ENCODE data around the gene FGFR4. TPM values are rescaled to one million over a fixed set of nuclear protein-coding genes. Genes with fewer than 3 reads are reported as not detected.
A peak's percentile ranks its signal among the peaks of the same experiment; 100 is the strongest.

Gene FGFR4
- total RNA-seq, 3 donors from 2014 or later, result 0.98 to 3.5 (median 2.7) TPM

GRCh38 chr5:177070536-177071191 is 16.1 kb upstream of the FGFR4 start:
- no peaks in the 10 kb centered on the region for H3K27me3 Mint-ChIP-seq (ENCODE audit: low read depth)
- DNase-seq (no peak), ATAC-seq (no peak)
- H3K36me3 Mint-ChIP-seq (ENCODE audit: insufficient read depth), result peaks cover 3% of the 10 kb centered on the region
- no peaks in the 10 kb centered on the region for H3K9me3 Mint-ChIP-seq
- H3K4me1 Mint-ChIP-seq (ENCODE audit: low read depth), result peaks cover 4% of the 10 kb centered on the region
- H3K4me3 Mint-ChIP-seq, result no peak overlapping the region

GRCh38 chr5:177071666-177072385 is 14.9 kb upstream of the FGFR4 start:
- Mint-ChIP-seq H3K9me3 (no peaks in the 10 kb centered on the region), H3K4me3 (no peak overlapping the region), H3K4me1 (ENCODE audit: low read depth) (peaks cover 4% of the 10 kb centered on the region), H3K27me3 (ENCODE audit: low read depth) (no peaks in the 10 kb centered on the region), H3K36me3 (ENCODE audit: insufficient read depth) (peaks cover 5% of the 10 kb centered on the region)
- ATAC-seq (peak; percentile 80), DNase-seq (peak; percentile 68)

GRCh38 chr5:177077335-177077734 is 9.4 kb upstream of the FGFR4 start:
- H3K27me3 Mint-ChIP-seq (ENCODE audit: low read depth), result no peaks in the 10 kb centered on the region
- DNase-seq (no peak), ATAC-seq (no peak)
- peaks cover 1% of the 10 kb centered on the region for H3K36me3 Mint-ChIP-seq (ENCODE audit: insufficient read depth)
- no peak overlapping the region for H3K4me3 Mint-ChIP-seq
- no peaks in the 10 kb centered on the region for H3K4me1 Mint-ChIP-seq (ENCODE audit: low read depth)
- H3K9me3 Mint-ChIP-seq, result no peaks in the 10 kb centered on the region

GRCh38 chr5:177079606-177080005 is 7.1 kb upstream of the FGFR4 start:
- H3K4me1 Mint-ChIP-seq (ENCODE audit: low read depth), result no peaks in the 10 kb centered on the region
- DNase-seq, result no peak
- H3K27me3 Mint-ChIP-seq (ENCODE audit: low read depth), result peaks cover 2% of the 10 kb centered on the region
- H3K4me3 Mint-ChIP-seq, result no peak overlapping the region
- H3K9me3 Mint-ChIP-seq, result no peaks in the 10 kb centered on the region
- ATAC-seq, result no peak
- peaks cover 1% of the 10 kb centered on the region for H3K36me3 Mint-ChIP-seq (ENCODE audit: insufficient read depth)

- H3K4me3 Mint-ChIP-seq, result no peak overlapping the region
- H3K27me3 Mint-ChIP-seq (ENCODE audit: low read depth), result peaks cover 2% of the 10 kb centered on the region
- H3K4me1 Mint-ChIP-seq (ENCODE audit: low read depth), result no peaks in the 10 kb centered on the region
- ATAC-seq (no peak), DNase-seq (no peak)
- no peaks in the 10 kb centered on the region for H3K9me3 Mint-ChIP-seq
- peaks cover 1% of the 10 kb centered on the region for H3K36me3 Mint-ChIP-seq (ENCODE audit: insufficient read depth)
Observed at GRCh38 chr5:177080265-177080664, 6.5 kb upstream of the FGFR4 start.

- Mint-ChIP-seq H3K27me3 (ENCODE audit: low read depth) (peaks cover 2% of the 10 kb centered on the region), H3K36me3 (ENCODE audit: insufficient read depth) (no peaks in the 10 kb centered on the region), H3K9me3 (no peaks in the 10 kb centered on the region), H3K4me1 (ENCODE audit: low read depth) (peaks cover 5% of the 10 kb centered on the region), H3K4me3 (no peak overlapping the region)
- DNase-seq, result no peak
- no peak for ATAC-seq
Observed at GRCh38 chr5:177081859-177082258, 4.9 kb upstream of the FGFR4 start.

- no peaks in the 10 kb centered on the region for H3K36me3 Mint-ChIP-seq (ENCODE audit: insufficient read depth)
- DNase-seq (no peak), ATAC-seq (no peak)
- H3K27me3 Mint-ChIP-seq (ENCODE audit: low read depth), result peaks cover 6% of the 10 kb centered on the region
- no peak overlapping the region for H3K4me3 Mint-ChIP-seq
- peaks cover 11% of the 10 kb centered on the region for H3K4me1 Mint-ChIP-seq (ENCODE audit: low read depth)
- H3K9me3 Mint-ChIP-seq, result no peaks in the 10 kb centered on the region
Observed at GRCh38 chr5:177083357-177083756, 3.4 kb upstream of the FGFR4 start.

GRCh38 chr5:177084175-177084574 is 2.5 kb upstream of the FGFR4 start:
- peaks cover 10% of the 10 kb centered on the region for H3K27me3 Mint-ChIP-seq (ENCODE audit: low read depth)
- no peak overlapping the region for H3K4me3 Mint-ChIP-seq

GRCh38 chr5:177085985-177086653 is 596 bp upstream of the FGFR4 start:
- peaks cover 11% of the 10 kb centered on the region for H3K4me1 Mint-ChIP-seq (ENCODE audit: low read depth)
- H3K36me3 Mint-ChIP-seq (ENCODE audit: insufficient read depth), result no peaks in the 10 kb centered on the region
- DNase-seq (no peak), ATAC-seq (no peak)
- H3K4me3 Mint-ChIP-seq, result peak overlapping the region; percentile 66
- peaks cover 11% of the 10 kb centered on the region for H3K27me3 Mint-ChIP-seq (ENCODE audit: low read depth)
- no peaks in the 10 kb centered on the region for H3K9me3 Mint-ChIP-seq

More at GRCh38 chr5:177084175-177084574, 2.5 kb upstream of the FGFR4 start:
- H3K4me1 Mint-ChIP-seq (ENCODE audit: low read depth), result peaks cover 11% of the 10 kb centered on the region
- ATAC-seq, result no peak
- no peaks in the 10 kb centered on the region for H3K9me3 Mint-ChIP-seq
- no peak for DNase-seq
- no peaks in the 10 kb centered on the region for H3K36me3 Mint-ChIP-seq (ENCODE audit: insufficient read depth)

GRCh38 chr5:177087398-177088005 is 787 bp downstream of the FGFR4 start:
- ATAC-seq (no peak), DNase-seq (no peak)
- H3K4me3 Mint-ChIP-seq, result no peak overlapping the region
- H3K36me3 Mint-ChIP-seq (ENCODE audit: insufficient read depth), result no peaks in the 10 kb centered on the region
- H3K9me3 Mint-ChIP-seq, result no peaks in the 10 kb centered on the region
- peaks cover 14% of the 10 kb centered on the region for H3K27me3 Mint-ChIP-seq (ENCODE audit: low read depth)
- H3K4me1 Mint-ChIP-seq (ENCODE audit: low read depth), result peaks cover 11% of the 10 kb centered on the region

GRCh38 chr5:177089127-177089526 is 2.4 kb downstream of the FGFR4 start:
- Mint-ChIP-seq H3K4me3 (no peak overlapping the region), H3K9me3 (no peaks in the 10 kb centered on the region), H3K4me1 (ENCODE audit: low read depth) (peaks cover 11% of the 10 kb centered on the region), H3K36me3 (ENCODE audit: insufficient read depth) (no peaks in the 10 kb centered on the region), H3K27me3 (ENCODE audit: low read depth) (peaks cover 12% of the 10 kb centered on the region)
- no peak for ATAC-seq
- DNase-seq, result no peak

GRCh38 chr5:177089825-177090641 is 3.3 kb downstream of the FGFR4 start:
- Mint-ChIP-seq H3K9me3 (no peaks in the 10 kb centered on the region), H3K36me3 (ENCODE audit: insufficient read depth) (no peaks in the 10 kb centered on the region), H3K4me3 (no peak overlapping the region), H3K4me1 (ENCODE audit: low read depth) (peaks cover 11% of the 10 kb centered on the region), H3K27me3 (ENCODE audit: low read depth) (peaks cover 12% of the 10 kb centered on the region)
- no peak for DNase-seq
- ATAC-seq, result no peak

- no peaks in the 10 kb centered on the region for H3K9me3 Mint-ChIP-seq
- no peak for ATAC-seq
- DNase-seq, result no peak
- no peak overlapping the region for H3K4me3 Mint-ChIP-seq
- no peaks in the 10 kb centered on the region for H3K36me3 Mint-ChIP-seq (ENCODE audit: insufficient read depth)
- H3K4me1 Mint-ChIP-seq (ENCODE audit: low read depth), result peaks cover 11% of the 10 kb centered on the region
- H3K27me3 Mint-ChIP-seq (ENCODE audit: low read depth), result peaks cover 12% of the 10 kb centered on the region
Observed at GRCh38 chr5:177090813-177091212, 4.1 kb downstream of the FGFR4 start.

GRCh38 chr5:177091232-177091631 is 4.5 kb downstream of the FGFR4 start:
- Mint-ChIP-seq H3K9me3 (no peaks in the 10 kb centered on the region), H3K4me1 (ENCODE audit: low read depth) (peaks cover 7% of the 10 kb centered on the region), H3K36me3 (ENCODE audit: insufficient read depth) (no peaks in the 10 kb centered on the region), H3K27me3 (ENCODE audit: low read depth) (peaks cover 12% of the 10 kb centered on the region), H3K4me3 (no peak overlapping the region)
- DNase-seq (no peak), ATAC-seq (no peak)

All from activated T-cell treated with anti-CD3 and anti-CD28 coated beads, Interleukin-2, amount 50 U/mL, for 4 hours (primary cell).